Testis (tissue), 3 donors: ENCODE measurements around the gene DNAJC11. TPM values are rescaled to one million over a fixed set of nuclear protein-coding genes. Genes with fewer than 3 reads are reported as not detected.
"Not testable (repeated sequence)": the region's sequence is repeated elsewhere in the genome, so short reads cannot be mapped to it uniquely, and the experiment has no call there.

Experiments
- DNase-seq: peaks from one replicate; pipeline ENCODE4 v3.0.0-alpha.2; 2019
- H3K27ac ChIP-seq, 2 donors: fragments of 200-600 bp; sonication (generic); one replicate each; pipeline ENCODE4 v1.5.1; 2019
- H3K27me3 ChIP-seq: fragments of 200-600 bp; sonication (generic); one replicate; pipeline ENCODE4 v1.5.1; 2019
- H3K36me3 ChIP-seq: fragments of 200-600 bp; sonication (generic); one replicate; pipeline ENCODE4 v1.5.1; 2017; ENCODE audit warnings: low read depth; ENCODE audit errors: missing control alignments
- H3K4me1 ChIP-seq: fragments of 200-600 bp; sonication (generic); one replicate; pipeline ENCODE4 v1.5.1; 2019
- H3K4me3 ChIP-seq, 2 donors: fragments of 200-600 bp; sonication (generic); one replicate each; pipeline ENCODE4 v1.5.1; 2017 to 2019
- H3K9me3 ChIP-seq: fragments of 200-600 bp; sonication (generic); one replicate; pipeline ENCODE4 v1.5.1; 2017
- POLR2A ChIP-seq: fragments of 450-650 bp; IDR thresholded peaks from one replicate; pipeline ENCODE4 v1.6.1; 2017; ENCODE audit warnings: antibody characterized with exemption, mild to moderate bottlenecking, moderate library complexity
- WGBS, 2 donors: methylation state at CpG; one replicate each; pipeline ENCODE4 v1.1.5; 2018; 5-methylcytosine and 5-hydroxymethylcytosine counted together
- intact Hi-C: fragments of 100-400 bp; cut with DNase I; formaldehyde crosslinking; loops from one replicate; pipeline ENCODE4 v1.15.1; 2023; ENCODE audit warnings: low total_unique reads
- polyA plus RNA-seq: library from polyadenylated mRNA; stranded (reverse); fragments of 350-450 nt; fragmentation: Illumina TruSeq; extraction: RNeasy Lipid Tissue Mini Kit (QIAGEN cat#74804); gene quantifications from one replicate; pipeline ENCODE4 v1.2.3, GENCODE V29; 2014; ENCODE audit warnings: low read depth, low replicate concordance; ENCODE audit not compliant: insufficient read depth
- total RNA-seq, 2 donors: library from RNA; depleted of rRNA; stranded (reverse); fragments of >200 nt; gene quantifications; one replicate each; pipeline ENCODE4 v1.2.3, GENCODE V29; 2016
- TF ChIP-seq, protein P1 (sequence below), 3 experiments: fragments of 450-650 bp in 2 of 3; fragments of 200-600 bp in 1 of 3; sonication (generic) in 1 of 3; IDR thresholded peaks; one replicate each; pipeline ENCODE4 v1.5.1; 2016 to 2019; ENCODE audit warnings: antibody characterized with exemption in 3 of 3, mild to moderate bottlenecking in 2 of 3, moderate library complexity in 1 of 3

DNAJC11 gene
- total and polyA plus RNA-seq, 3 donors from 2014 or later, result 41.5 to 53.3 (median 52.7) TPM

DNA sequence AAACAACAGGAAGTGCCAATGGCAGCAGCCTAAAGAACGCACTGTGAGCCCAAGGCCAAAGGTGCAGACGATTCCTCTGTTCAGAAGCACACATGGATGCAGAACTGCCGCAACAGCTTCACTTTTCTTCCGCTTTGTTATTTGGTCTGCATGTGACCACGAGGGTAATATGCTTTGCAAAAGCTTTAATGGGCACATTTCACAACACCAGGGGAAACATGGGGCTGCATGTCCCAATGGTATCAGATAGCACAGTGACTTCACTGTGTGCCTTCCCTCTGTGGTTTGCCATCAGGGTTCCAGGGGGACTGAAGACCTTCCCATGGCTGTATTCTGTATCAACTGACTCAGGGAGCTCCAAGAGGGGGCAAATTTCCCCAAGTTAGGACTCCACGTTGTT is 48.6 kb downstream of the DNAJC11 start:
- intact Hi-C loops, result no loop called here
- DNase-seq, result no peak
- TF ChIP-seq, protein P1, sequence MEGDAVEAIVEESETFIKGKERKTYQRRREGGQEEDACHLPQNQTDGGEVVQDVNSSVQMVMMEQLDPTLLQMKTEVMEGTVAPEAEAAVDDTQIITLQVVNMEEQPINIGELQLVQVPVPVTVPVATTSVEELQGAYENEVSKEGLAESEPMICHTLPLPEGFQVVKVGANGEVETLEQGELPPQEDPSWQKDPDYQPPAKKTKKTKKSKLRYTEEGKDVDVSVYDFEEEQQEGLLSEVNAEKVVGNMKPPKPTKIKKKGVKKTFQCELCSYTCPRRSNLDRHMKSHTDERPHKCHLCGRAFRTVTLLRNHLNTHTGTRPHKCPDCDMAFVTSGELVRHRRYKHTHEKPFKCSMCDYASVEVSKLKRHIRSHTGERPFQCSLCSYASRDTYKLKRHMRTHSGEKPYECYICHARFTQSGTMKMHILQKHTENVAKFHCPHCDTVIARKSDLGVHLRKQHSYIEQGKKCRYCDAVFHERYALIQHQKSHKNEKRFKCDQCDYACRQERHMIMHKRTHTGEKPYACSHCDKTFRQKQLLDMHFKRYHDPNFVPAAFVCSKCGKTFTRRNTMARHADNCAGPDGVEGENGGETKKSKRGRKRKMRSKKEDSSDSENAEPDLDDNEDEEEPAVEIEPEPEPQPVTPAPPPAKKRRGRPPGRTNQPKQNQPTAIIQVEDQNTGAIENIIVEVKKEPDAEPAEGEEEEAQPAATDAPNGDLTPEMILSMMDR (IDR thresholded peaks at IDR 0.05), result no peak
- TF ChIP-seq POLR2A, result no peak
- Histone ChIP-seq H3K27me3 (no peaks in the 10 kb centered on the region), H3K36me3 (no peaks in the 10 kb centered on the region), H3K9me3 (no peaks in the 10 kb centered on the region), H3K27ac (no peak overlapping the region), H3K4me1 (peaks cover 11% of the 10 kb centered on the region), H3K4me3 (no peak overlapping the region)
- 76 to 77% methylated on average over 6 of the region's 6 CpGs for WGBS, 2 donors

DNA sequence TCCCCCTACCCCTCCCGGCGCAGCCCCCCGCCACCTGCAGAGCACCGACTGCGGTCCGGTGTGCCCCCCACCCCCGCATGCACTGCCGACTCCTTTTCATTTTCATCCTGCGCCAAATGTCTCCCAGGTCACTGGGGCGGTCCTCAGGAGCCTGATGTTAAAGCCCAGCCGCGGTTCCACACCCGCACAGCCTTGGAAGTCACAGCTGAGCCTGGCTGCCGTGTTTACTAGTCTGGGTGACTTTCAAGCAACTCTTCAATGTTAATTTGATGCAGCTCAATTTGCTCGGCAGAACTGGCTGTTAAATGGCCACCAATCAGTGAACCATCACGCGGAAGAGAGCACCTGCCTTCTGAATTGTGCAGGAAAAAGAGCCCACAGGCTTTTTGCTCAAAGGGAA is 49.7 kb downstream of the DNAJC11 start:
- H3K27me3 ChIP-seq, result no peaks in the 10 kb centered on the region
- no peaks in the 10 kb centered on the region for H3K9me3 ChIP-seq
- no peak for TF ChIP-seq POLR2A
- TF ChIP-seq, protein P1 (IDR thresholded peaks at IDR 0.05), result no peak
- intact Hi-C loops, result no loop called here
- H3K4me1 ChIP-seq, result peaks cover 11% of the 10 kb centered on the region
- no peak for DNase-seq
- WGBS, 2 donors, result 58 to 88% methylated on average over 14 to 17 of the region's 17 CpGs
- H3K36me3 ChIP-seq, result no peaks in the 10 kb centered on the region
- no peak overlapping the region for H3K4me3 ChIP-seq
- H3K27ac ChIP-seq, result no peak overlapping the region

DNA sequence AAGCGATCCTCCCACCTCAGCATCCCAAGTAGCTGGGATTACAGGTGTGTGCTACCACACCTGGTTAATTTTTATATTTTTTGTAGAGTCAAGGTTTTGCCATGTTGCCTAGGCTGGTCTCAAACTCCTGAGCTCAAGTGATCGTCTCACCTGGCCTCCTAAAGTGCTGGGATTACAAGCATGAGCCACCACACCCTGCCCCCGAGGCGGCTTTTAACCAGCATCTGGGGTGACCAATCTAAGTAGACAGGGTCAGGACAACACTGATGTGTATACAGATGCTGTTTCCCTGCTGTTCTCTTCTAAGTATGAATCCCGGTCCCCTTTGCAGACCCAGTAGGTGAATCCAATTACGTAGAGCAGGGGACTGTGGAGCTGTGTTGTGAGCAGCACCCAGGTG is 53.1 kb downstream of the DNAJC11 start:
- no peaks in the 10 kb centered on the region for H3K36me3 ChIP-seq
- TF ChIP-seq, protein P1 (IDR thresholded peaks at IDR 0.05), result no peak
- TF ChIP-seq POLR2A, result no peak
- 84 to 91% methylated on average over 6 of the region's 6 CpGs for WGBS, 2 donors

DNA sequence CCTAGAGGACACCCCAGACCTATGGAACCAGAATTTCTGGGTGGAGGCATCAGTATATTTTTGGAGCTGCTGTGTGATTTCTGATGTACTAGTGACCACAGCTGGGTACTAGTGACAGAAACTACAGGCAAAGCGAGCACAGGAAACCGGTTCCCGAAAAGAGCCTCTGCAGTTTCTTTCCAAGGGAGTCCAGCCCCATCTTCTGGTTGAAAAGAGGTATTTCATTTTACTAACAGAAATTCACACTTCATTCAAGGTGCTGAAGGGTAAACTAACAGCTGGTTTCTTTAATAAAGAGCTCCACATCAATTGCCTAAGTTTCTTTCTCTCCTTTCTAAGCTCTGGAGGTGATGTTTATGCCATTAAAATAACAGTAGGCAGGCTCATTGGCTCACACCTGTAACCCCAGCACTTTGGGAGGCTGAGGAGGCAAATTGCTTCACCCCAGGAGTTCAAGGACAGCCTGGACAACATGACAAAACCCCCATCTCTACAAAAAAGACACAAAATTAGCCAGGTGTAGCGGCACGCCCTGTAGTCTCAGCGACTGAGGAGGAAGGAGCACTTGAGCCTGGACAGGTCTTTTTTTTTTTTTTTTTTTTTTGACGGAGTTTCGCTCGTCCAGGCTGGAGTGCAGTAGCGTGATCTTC is 55.0 kb downstream of the DNAJC11 start:
- WGBS, 2 donors, result 52 to 67% methylated on average over 10 of the region's 10 CpGs
- TF ChIP-seq, protein P1 (IDR thresholded peaks at IDR 0.05), result peak; percentile 47 to 68 (median 63)
- TF ChIP-seq POLR2A, result no peak
- H3K36me3 ChIP-seq, result no peaks in the 10 kb centered on the region
- H3K27me3 ChIP-seq, result no peaks in the 10 kb centered on the region
- no peak overlapping the region for H3K4me3 ChIP-seq
- DNase-seq, result peak; percentile 28
- intact Hi-C loops, result no loop called here
- no peak overlapping the region for H3K27ac ChIP-seq
- H3K4me1 ChIP-seq, result peaks cover 7% of the 10 kb centered on the region
- no peaks in the 10 kb centered on the region for H3K9me3 ChIP-seq

More for the DNA sequence above, 53.1 kb downstream of the DNAJC11 start:
- intact Hi-C loops, result no loop called here
- H3K9me3 ChIP-seq, result no peaks in the 10 kb centered on the region
- no peak for DNase-seq
- peaks cover 11% of the 10 kb centered on the region for H3K4me1 ChIP-seq
- H3K27ac ChIP-seq, result no peak overlapping the region
- no peak overlapping the region for H3K4me3 ChIP-seq
- no peaks in the 10 kb centered on the region for H3K27me3 ChIP-seq

DNA sequence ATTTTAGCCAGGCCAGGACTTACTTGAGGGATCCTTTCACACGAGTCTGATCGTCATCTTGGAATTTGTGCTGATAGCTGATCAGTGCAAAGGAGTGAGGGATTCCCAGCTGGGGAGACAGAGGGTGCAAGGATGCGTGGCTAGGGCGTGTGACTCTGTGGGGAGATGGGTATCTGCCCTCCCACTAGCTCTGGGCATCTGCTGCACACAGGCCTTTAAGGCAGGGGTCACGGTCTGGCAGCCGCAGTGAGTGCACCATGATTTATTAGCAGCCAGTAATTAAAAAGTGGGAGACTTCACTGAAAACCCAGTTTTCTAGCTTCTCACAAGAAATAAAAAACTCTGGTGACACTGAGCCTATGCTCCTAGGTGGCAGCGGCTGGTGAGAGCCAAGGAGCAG is 56.6 kb downstream of the DNAJC11 start:
- H3K36me3 ChIP-seq, result no peaks in the 10 kb centered on the region
- WGBS, 2 donors, result 88 to 96% methylated on average over 7 of the region's 7 CpGs
- H3K9me3 ChIP-seq, result no peaks in the 10 kb centered on the region
- no peak for DNase-seq
- H3K4me3 ChIP-seq, result no peak overlapping the region
- no peak for TF ChIP-seq POLR2A
- TF ChIP-seq, protein P1 (IDR thresholded peaks at IDR 0.05), result no peak
- H3K4me1 ChIP-seq, result no peaks in the 10 kb centered on the region
- intact Hi-C loops, result no loop called here
- H3K27ac ChIP-seq, result no peak overlapping the region
- H3K27me3 ChIP-seq, result no peaks in the 10 kb centered on the region

DNA sequence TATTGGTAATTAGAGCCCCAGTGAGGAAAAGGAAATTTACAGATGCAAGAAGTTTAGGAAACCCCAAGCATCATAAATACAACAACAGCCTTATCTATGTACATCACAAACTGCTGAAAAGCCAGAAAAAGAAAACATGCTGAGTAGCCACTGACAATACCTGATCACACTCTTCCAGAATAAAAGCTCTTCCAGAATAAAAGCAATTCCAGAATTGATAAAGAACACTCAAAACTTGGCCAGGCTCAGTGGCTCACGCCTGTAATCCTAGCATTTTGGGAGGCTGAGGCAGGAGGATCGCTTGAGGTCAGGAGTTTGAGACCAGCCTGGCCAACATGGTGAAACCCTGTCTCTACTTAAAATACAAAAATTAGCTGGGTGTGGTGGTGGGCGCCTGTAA is 60.7 kb downstream of the DNAJC11 start:
- H3K4me1 ChIP-seq, intact Hi-C loops, DNase-seq, H3K27me3 ChIP-seq, H3K36me3 ChIP-seq, H3K4me3 ChIP-seq, H3K9me3 ChIP-seq, H3K27ac ChIP-seq: not testable (repeated sequence)
- WGBS, 2 donors, result 85 to 93% methylated on average over 3 of the region's 3 CpGs
